HG02571 (cell line): Measurements from ENCODE around the gene ACAP2.

Experiments used
- ATAC-seq: cut with Tn5 transposase; IDR thresholded peaks from one replicate; pipeline ENCODE4 v1.9.1; 2021; ENCODE audit warnings: mild to moderate bottlenecking, moderate library complexity; ENCODE audit not compliant: unreplicated experiment

Gene ACAP2

DNA sequence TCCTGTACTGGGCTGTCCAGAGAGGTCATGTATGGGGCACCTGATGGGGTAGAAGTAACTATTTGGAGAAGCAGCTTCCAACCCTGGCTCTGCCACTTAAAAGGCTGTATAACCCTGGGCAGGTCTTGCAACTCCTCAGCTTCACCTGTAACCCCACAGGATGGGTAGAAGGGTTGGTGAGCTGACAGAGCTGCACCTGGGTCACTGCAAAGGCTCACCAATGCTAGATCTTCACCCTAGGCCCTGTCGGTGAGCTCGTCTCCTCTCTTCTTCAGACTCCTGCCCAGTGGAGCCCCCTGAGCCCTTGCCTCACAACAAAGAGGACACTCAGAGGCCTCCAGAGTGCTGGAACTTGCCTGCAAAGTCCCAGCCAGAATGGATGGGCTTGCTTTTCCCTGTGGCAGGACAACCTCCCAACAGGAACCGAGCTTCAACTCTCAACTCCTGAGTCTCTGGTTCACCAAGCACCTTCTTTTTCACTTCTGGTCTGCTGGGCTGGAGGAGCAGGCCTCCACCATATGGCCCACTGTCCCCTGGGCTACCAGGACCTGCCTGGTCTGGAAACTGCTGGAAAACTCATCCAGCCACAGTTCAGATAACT is 217.7 kb downstream of the ACAP2 start:
- ATAC-seq = no peak
